GM18517 (cell line): ENCODE measurements around the gene C17orf50.
"Not testable (repeated sequence)": the region's sequence is repeated elsewhere in the genome, so short reads cannot be mapped to it uniquely, and the experiment has no call there.

Experiments
- ATAC-seq: cut with Tn5 transposase; IDR thresholded peaks from one replicate; pipeline ENCODE4 v1.9.1; 2021; ENCODE audit warnings: mild to moderate bottlenecking, moderate library complexity; ENCODE audit not compliant: unreplicated experiment

The C17orf50 gene

DNA sequence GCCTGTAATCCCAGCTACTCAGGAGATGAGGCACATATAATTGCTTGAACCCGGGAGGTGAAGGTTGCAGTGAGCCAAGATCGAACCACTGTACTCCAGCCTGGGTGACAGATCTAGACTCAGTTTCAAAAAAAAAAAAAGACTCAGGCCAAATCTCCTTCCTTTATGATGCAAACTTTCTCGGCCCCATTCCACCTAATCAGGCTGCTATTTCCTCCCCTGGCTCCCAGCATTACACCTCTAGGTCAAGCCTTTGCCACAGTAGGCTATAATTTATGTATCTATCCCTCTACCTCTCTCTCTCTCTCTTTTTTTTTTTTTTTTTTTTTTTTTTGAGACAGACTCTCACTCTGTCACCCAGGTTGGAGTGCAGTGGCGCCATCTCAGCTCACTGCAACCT is 9.1 kb upstream of the C17orf50 start:
- ATAC-seq, result not testable (repeated sequence)

DNA sequence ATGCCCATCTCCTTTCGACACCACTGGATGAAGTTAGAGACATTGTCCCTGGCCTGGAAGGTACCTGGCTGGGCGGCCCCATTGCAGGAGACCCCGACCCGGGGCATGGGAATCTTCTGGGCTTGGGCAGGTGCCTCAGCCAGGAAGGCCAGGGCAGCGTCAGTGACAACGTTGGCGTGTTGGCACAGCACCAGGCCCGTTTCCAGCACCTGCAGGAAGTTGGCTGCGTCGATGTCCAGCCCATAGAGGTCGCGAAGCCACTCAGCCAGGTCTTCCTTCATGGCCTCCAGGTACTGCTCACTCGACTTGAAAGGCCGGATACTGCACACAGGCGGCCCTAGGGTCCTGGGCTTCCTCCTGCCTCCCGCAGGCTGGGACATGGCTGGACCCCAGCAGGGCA is 8.2 kb upstream of the C17orf50 start:
- ATAC-seq, result no peak

- no peak for ATAC-seq
Measured at GRCh38 chr17:35752945-35753764, 7.5 kb upstream of the C17orf50 start, which contains the start of gene GAS2L2. GAS2L2 (minus strand) TSS chr17:35753239; CDS start chr17:35752850, 389 bp downstream.

GRCh38 chr17:35757243-35757642 is 3.4 kb upstream of the C17orf50 start:
- ATAC-seq, result no peak

GRCh38 chr17:35761601-35762000 is 914 bp downstream of the C17orf50 start:
- ATAC-seq, result no peak

DNA sequence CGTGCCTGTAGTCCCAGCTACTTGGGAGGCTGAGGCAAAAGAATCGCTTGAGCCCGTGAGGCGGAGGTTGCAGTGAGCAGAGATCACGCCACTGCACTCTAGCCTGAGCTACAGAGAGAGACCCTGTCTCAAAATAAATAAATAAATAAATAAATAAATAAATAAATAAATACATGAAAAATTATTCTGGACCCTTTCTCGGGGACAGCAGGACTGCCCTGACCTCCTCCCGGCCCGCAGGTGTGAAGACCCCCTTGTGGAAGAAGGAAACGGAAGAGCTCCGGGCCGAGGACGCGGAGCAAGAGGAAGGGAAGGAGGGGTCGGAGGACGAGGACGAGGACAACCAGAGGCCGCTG is 3.1 kb downstream of the C17orf50 start:
- peak; percentile 17 for ATAC-seq

DNA sequence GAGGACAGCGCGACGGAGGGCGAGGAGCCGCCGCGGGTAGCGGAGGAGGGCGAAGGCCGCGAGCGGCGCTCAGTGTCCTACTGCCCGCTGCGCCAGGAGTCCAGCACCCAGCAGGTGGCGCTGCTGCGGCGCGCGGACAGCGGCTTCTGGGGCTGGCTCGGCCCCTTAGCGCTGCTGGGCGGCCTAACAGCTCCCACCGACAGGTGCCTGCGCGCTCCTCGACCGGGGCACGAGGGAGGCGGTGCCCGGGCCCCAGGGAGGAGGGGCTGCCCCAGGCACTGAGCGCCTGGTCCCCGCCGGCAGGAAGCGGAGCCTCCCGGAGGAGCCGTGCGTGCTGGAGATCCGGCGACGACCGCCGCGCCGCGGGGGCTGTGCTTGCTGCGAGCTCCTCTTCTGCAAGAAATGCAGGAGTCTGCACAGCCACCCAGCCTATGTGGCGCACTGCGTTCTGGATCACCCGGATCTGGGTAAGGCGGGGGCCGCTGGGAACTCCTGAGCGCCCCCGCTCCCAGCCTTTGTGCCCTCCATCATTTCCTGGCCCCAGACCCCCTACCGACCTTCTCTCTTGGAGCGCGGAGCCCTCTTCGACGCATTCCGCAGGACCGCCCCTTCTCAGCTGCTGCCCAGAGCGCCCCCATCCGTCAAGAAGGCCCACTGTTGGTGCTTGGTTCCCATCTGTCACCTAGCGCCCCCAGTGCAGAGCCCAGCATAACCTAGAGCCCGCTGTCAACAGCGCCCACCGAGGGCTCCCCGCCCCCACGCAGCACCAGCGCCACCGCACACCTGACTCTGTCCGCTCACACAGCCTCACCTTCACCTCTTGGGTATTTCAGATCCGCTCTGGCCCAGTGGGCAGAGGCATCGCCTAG is 3.7 kb downstream of the C17orf50 start:
- peak; percentile 73 for ATAC-seq

DNA sequence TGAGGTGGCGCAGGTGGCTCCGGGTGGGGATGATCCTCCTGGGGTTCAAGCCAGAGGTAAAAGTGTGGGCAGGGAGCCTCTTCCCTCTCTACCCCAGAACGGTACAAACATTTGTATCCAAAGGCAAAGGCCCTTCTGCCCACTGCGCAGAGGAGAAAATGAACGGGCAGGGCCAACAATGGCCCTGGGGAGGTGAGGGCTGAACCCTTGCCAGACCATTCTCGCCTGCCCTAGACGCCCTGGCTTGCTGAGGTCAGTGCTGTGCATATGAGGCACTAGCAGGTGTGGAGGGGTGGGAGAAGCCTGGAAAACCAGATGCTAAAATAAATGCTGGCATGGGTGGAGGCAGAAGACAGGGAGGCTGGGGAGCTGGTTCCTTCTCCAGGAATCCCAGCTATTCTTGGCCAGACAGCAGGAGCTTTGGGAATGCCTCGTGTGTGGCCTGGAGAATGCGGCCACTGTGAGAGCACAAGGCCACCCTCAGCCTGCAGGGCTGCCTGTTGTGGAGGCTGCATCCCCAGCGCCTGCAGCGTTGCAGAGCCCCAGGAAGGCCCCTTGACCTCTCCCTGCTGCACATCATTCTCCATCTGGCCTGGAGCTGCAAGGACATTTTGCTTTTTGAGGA is 4.5 kb downstream of the C17orf50 start:
- no peak for ATAC-seq

GRCh38 chr17:35765756-35766488 is 5.2 kb downstream of the C17orf50 start:
- no peak for ATAC-seq

DNA sequence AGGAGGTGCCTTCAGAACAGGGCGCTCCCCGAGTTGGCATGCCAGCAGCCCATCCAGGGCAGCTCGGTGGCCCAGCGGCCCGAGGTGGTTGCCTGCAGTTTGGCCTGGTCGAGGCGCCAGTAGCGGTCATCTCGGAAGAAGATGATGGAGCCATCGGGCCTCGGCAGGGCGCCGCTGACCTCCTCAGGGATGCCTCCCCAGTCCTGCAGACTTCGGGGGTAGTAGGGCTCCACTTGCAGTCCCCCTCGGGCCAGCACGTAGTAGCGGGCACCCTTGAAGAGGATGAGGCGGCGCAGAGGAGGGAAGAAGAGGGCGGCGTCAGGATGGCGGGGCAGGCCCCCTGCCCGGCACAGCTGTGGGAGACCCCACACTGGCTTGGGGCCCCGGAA is 5.8 kb downstream of the C17orf50 start:
- ATAC-seq, result no peak

DNA sequence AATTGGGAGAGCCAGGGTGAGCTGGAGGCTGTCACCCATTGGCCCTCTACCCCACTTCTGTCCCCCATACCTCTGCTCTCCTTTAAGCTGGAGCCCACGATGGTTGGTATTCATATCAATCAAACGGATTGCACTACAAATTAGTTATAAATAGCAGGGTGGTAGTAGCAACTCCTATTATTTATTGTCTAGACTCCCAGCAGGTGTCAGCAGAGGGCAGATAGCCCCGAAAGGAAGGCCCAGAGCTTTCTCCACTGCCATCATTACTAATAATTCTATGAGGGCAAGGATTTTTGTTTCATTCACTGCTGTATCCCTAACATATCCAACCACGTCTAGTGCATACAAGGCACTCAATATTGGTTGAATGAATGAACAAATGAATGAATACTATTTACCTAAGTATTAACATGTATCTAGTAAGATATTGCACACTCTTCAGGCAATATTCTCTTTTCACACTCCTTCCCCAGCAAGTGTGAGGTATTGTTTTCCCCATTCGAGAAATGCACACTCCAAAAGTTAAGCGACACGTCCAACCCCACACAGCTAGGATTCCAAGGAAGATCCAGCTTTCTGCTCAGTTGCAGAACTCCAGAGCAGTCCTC is 6.3 kb downstream of the C17orf50 start:
- no peak for ATAC-seq

- no peak for ATAC-seq
Measured at GRCh38 chr17:35768797-35769196, 8.1 kb downstream of the C17orf50 start.

GRCh38 chr17:35769895-35770486 is 9.3 kb downstream of the C17orf50 start:
- ATAC-seq, result no peak

GRCh38 chr17:35773129-35773528 is 12.4 kb downstream of the C17orf50 start:
- no peak for ATAC-seq

DNA sequence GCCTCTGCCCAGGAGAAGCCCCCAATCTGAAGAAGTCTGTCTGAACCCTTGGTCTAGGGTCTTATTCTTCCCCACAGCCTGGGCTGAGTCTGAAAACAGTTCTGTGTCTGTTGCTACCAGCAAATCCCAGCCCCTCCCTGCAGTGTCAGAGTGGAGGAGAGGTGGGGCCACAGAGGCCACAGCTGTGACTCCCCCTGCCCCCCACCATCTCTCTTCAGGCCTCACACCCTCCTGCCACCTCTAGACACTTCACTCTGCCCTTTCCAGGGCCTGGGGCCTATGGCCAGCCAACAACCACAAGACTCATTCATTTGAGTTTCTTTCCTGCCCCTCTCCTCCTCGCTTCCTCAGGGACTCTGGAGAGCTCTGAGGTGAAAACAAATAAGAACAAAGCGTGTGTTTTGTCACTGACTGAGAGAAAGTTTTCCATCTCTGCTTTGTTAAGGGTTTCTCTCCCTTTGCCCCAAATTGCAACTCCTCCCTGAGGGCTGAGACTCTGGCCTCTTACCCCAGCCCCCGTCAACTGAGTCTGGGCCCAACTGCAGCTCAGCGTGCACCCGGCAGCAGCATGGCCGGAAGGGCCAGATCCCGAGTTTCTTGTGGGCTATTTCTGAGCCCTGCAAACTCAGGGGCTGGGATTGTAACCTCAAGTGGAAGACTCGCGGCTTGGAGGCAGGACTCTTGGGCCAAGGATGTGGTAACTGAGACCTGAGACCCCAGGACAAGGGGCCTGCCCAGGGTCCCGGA is 13.2 kb downstream of the C17orf50 start:
- no peak for ATAC-seq

- ATAC-seq, result no peak
Measured at GRCh38 chr17:35774499-35774898, 13.8 kb downstream of the C17orf50 start.

DNA sequence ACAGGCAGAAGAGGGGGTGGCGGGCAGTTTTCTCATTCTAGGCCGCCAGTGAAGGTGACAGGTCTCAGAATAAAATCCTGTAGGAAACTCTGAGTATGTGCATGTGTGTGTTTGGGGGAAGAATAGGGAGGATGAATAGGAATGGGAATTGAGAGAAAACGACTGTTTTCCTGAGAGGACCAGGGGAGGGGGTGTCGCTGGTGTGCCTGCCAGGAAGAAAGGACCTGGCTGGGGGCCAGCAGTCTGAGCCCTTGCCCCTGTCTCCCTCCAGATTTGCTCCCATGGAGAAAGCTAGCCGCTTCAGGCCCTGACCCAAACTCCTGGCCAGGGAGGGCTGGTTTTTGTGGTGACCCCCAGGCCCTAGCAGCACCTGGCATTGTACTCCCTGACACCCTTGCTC is 14.4 kb downstream of the C17orf50 start:
- no peak for ATAC-seq

DNA sequence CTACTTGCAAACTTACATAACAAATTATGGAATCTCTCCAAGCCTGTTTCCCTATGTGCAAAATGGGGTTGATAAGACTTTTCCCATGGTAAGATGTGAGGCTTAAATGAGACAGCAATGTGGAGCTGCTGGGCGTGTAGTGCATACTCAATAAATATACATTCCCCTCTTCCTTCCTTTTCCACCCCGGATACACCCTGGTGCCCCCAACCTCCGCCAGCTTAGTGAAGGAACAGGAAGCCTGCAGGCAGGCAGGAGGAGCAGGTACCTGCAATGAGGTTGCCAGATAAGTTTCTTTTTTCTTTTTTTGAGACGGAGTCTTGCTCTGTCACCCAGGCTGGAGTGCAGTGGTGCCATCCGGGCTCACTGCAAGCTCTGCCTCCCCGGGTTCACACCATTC is 14.9 kb downstream of the C17orf50 start:
- no peak for ATAC-seq

DNA sequence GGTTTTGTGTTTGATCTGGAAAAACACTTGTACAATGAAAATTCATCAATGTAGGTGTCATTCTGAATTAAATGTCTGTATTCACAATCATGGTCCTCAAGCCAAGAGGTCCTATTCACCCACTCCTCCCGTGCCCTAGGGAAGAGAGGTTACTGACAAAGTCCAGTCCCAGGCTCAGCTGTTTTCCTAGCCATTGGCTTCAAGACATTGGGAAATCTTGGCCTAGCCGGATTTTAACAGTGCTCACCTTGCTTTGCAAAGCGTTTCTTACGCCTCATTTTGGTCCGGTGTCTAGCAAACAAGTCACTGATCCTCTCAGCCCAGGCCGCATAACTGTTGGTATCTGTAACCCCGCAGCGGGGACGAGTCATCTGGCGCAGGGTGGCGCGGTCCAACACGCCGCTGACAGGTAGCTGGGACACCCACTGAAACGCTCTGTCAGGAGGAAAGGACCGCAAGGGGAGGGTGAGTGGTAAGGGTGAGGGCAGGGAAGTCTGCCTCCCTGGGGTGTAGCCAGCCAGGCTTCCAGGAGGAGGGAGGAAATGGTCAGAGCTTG is 18.0 kb downstream of the C17orf50 start:
- no peak for ATAC-seq
